Ishikawa (cell line): ENCODE measurements around the gene RPP14.

Experiments
- EP300 ChIP-seq: IDR thresholded peaks from 2 replicates; pipeline ENCODE4 v1.6.1; 2012; ENCODE audit warnings: borderline replicate concordance
- USF1 ChIP-seq: IDR thresholded peaks from 2 replicates; pipeline ENCODE4 v1.6.1; 2012

DNA sequence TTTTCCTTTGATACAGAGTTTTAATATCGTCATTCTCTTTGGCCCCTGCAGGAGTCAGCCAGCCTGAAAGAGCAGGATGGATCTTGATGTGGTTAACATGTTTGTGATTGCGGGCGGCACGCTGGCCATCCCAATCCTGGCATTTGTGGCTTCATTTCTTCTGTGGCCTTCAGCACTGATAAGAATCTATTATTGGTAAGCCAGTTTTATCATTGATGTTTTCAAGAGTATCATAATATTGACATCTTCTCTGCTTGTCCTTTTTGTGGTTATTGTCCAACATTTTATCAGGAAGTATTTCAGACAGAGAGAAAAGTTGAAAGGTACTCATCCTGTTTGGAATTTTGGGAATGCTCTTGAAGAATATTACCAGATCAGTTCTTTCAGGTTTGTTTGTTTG lies 49.5 kb upstream of the RPP14 start:
- TF ChIP-seq USF1 (no peak), EP300 (no peak)
